Colonic mucosa (tissue), 4 donors: ENCODE measurements around the gene COX4I1. TPM values are rescaled to one million over a fixed set of nuclear protein-coding genes. Genes with fewer than 3 reads are reported as not detected.

Experiments
- DNase-seq: peaks from one replicate; pipeline ENCODE4 v3.0.0-alpha.2; 2020
- H3K27ac ChIP-seq: fragments of 200-600 bp; one replicate; pipeline ENCODE4 v1.8.0; 2021
- H3K27me3 ChIP-seq: fragments of 200-600 bp; one replicate; pipeline ENCODE4 v1.8.0; 2021
- H3K36me3 ChIP-seq: fragments of 200-600 bp; one replicate; pipeline ENCODE4 v1.8.0; 2021
- H3K4me1 ChIP-seq: fragments of 200-600 bp; one replicate; pipeline ENCODE4 v1.8.0; 2021; ENCODE audit warnings: mild to moderate bottlenecking
- H3K4me3 ChIP-seq: fragments of 200-600 bp; one replicate; pipeline ENCODE4 v1.8.0; 2021
- H3K9ac ChIP-seq, 2 donors: one replicate each; pipeline ENCODE4 v1.7.0; 2013; ENCODE audit warnings: control low read depth in 2 of 2, low read depth in 2 of 2, low read length in 2 of 2
- H3K9me3 ChIP-seq: fragments of 200-600 bp; one replicate; pipeline ENCODE4 v1.8.0; 2021
- intact Hi-C: fragments of 100-400 bp; cut with DNase I; formaldehyde crosslinking; loops from one replicate; pipeline ENCODE4 v1.14.1; 2022
- total RNA-seq, 2 donors: library from RNA; stranded (reverse); fragmentation: NEBNext Ultra II Directional in 1 of 2; extraction: Animal tissue kit (Norgen Biotek cat#: 25700) in 1 of 2; gene quantifications; one replicate each; pipeline ENCODE4 v1.2.1, GENCODE V29; 2021
- TF ChIP-seq, protein P1 (sequence below): fragments of 200-600 bp; IDR thresholded peaks from one replicate; pipeline ENCODE4 v1.8.0; 2022; ENCODE audit warnings: antibody characterized with exemption, mild to moderate bottlenecking
- donor health status: healthy.
- donor health status: DM: no; HTN: no; CAD: no.
- donor health status: DM: no; HTN: no; CAD: no.

COX4I1 gene
- total RNA-seq, 2 donors from 2014 or later, result 1,080 to 1,242 TPM

GRCh38 chr16:85778873-85779272 lies 20.6 kb upstream of the COX4I1 start:
- Histone ChIP-seq H3K27me3 (no peaks in the 10 kb centered on the region), H3K9ac (no peak overlapping the region), H3K27ac (no peak overlapping the region), H3K4me3 (no peak overlapping the region), H3K4me1 (no peaks in the 10 kb centered on the region), H3K36me3 (no peaks in the 10 kb centered on the region), H3K9me3 (no peaks in the 10 kb centered on the region)
- TF ChIP-seq, protein P1, sequence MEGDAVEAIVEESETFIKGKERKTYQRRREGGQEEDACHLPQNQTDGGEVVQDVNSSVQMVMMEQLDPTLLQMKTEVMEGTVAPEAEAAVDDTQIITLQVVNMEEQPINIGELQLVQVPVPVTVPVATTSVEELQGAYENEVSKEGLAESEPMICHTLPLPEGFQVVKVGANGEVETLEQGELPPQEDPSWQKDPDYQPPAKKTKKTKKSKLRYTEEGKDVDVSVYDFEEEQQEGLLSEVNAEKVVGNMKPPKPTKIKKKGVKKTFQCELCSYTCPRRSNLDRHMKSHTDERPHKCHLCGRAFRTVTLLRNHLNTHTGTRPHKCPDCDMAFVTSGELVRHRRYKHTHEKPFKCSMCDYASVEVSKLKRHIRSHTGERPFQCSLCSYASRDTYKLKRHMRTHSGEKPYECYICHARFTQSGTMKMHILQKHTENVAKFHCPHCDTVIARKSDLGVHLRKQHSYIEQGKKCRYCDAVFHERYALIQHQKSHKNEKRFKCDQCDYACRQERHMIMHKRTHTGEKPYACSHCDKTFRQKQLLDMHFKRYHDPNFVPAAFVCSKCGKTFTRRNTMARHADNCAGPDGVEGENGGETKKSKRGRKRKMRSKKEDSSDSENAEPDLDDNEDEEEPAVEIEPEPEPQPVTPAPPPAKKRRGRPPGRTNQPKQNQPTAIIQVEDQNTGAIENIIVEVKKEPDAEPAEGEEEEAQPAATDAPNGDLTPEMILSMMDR, result no peak
- intact Hi-C loops, result no loop called here
- DNase-seq, result no peak

- Histone ChIP-seq H3K4me3 (no peak overlapping the region), H3K9ac (no peak overlapping the region), H3K4me1 (no peaks in the 10 kb centered on the region), H3K36me3 (no peaks in the 10 kb centered on the region), H3K27me3 (no peaks in the 10 kb centered on the region), H3K27ac (no peak overlapping the region), H3K9me3 (no peaks in the 10 kb centered on the region)
- intact Hi-C loops, result no loop called here
- TF ChIP-seq, protein P1, result no peak
- no peak for DNase-seq
These were observed 19.2 kb upstream of the COX4I1 start for GRCh38 chr16:85780281-85780680.

- no peaks in the 10 kb centered on the region for H3K36me3 ChIP-seq
- DNase-seq, result no peak
- TF ChIP-seq, protein P1, result no peak
These were observed 18.3 kb upstream of the COX4I1 start for GRCh38 chr16:85781156-85781555.

GRCh38 chr16:85781695-85782370 lies 17.7 kb upstream of the COX4I1 start:
- Histone ChIP-seq H3K27ac (no peak overlapping the region), H3K36me3 (no peaks in the 10 kb centered on the region)
- DNase-seq, result peak; percentile 24

More at GRCh38 chr16:85781156-85781555, 18.3 kb upstream of the COX4I1 start:
- Histone ChIP-seq H3K27ac (no peak overlapping the region), H3K27me3 (no peaks in the 10 kb centered on the region), H3K4me1 (no peaks in the 10 kb centered on the region), H3K9me3 (no peaks in the 10 kb centered on the region), H3K4me3 (no peak overlapping the region), H3K9ac (no peak overlapping the region)
- intact Hi-C loops, result no loop called here

GRCh38 chr16:85782451-85782850 lies 17.0 kb upstream of the COX4I1 start:
- intact Hi-C loops, result no loop called here
- H3K27me3 ChIP-seq, result no peaks in the 10 kb centered on the region
- DNase-seq, result no peak
- no peaks in the 10 kb centered on the region for H3K4me1 ChIP-seq
- H3K4me3 ChIP-seq, result no peak overlapping the region
- TF ChIP-seq, protein P1, result no peak
- H3K27ac ChIP-seq, result no peak overlapping the region
- H3K36me3 ChIP-seq, result no peaks in the 10 kb centered on the region
- no peak overlapping the region for H3K9ac ChIP-seq
- H3K9me3 ChIP-seq, result no peaks in the 10 kb centered on the region

More at GRCh38 chr16:85781695-85782370, 17.7 kb upstream of the COX4I1 start:
- TF ChIP-seq, protein P1, result no peak
- intact Hi-C loops, result no loop called here
- Histone ChIP-seq H3K9me3 (no peaks in the 10 kb centered on the region), H3K4me3 (no peak overlapping the region), H3K9ac (no peak overlapping the region), H3K4me1 (no peaks in the 10 kb centered on the region), H3K27me3 (no peaks in the 10 kb centered on the region)
